HEK293T (cell line): ENCODE measurements around the gene ALDOA.

ENCODE experiments used
- ARNT ChIP-seq: fragments of 450-650 bp; IDR thresholded peaks from 2 replicates; pipeline ENCODE4 v1.6.1; 2017; ENCODE audit warnings: mild to moderate bottlenecking
- BHLHE40 ChIP-seq: fragments of 450-650 bp; IDR thresholded peaks from 2 replicates; pipeline ENCODE4 v1.6.1; 2016; ENCODE audit warnings: mild to moderate bottlenecking, moderate library complexity, borderline replicate concordance
- CTBP1 ChIP-seq: fragments of 450-650 bp; IDR thresholded peaks from 2 replicates; pipeline ENCODE4 v1.6.1; 2016; ENCODE audit warnings: borderline replicate concordance
- ELF4 ChIP-seq: fragments of 450-650 bp; IDR thresholded peaks from 2 replicates; pipeline ENCODE4 v1.6.1; 2017; ENCODE audit warnings: antibody characterized with exemption
- FOXK2 ChIP-seq: fragments of 450-650 bp; IDR thresholded peaks from 2 replicates; pipeline ENCODE4 v1.6.1; 2016; ENCODE audit warnings: mild to moderate bottlenecking
- FOXM1 ChIP-seq: fragments of 450-650 bp; IDR thresholded peaks from 2 replicates; pipeline ENCODE4 v1.6.1; 2017; ENCODE audit warnings: mild to moderate bottlenecking, borderline replicate concordance
- LEF1 ChIP-seq: fragments of 450-650 bp; IDR thresholded peaks from 2 replicates; pipeline ENCODE4 v1.6.1; 2017; ENCODE audit warnings: mild to moderate bottlenecking, borderline replicate concordance
- NFRKB ChIP-seq: fragments of 450-650 bp; IDR thresholded peaks from 2 replicates; pipeline ENCODE4 v1.6.1; 2016; ENCODE audit warnings: mild to moderate bottlenecking, moderate library complexity
- SP1 ChIP-seq: fragments of 450-650 bp; IDR thresholded peaks from 2 replicates; pipeline ENCODE4 v1.6.1; 2017
- SUZ12 ChIP-seq: fragments of 450-650 bp; IDR thresholded peaks from 2 replicates; pipeline ENCODE4 v1.6.1; 2016; ENCODE audit warnings: mild to moderate bottlenecking
- TARDBP ChIP-seq: fragments of 450-650 bp; IDR thresholded peaks from 2 replicates; pipeline ENCODE4 v1.6.1; 2016
- ZNF384 ChIP-seq: fragments of 450-650 bp; IDR thresholded peaks from 2 replicates; pipeline ENCODE4 v1.6.1; 2016

DNA sequence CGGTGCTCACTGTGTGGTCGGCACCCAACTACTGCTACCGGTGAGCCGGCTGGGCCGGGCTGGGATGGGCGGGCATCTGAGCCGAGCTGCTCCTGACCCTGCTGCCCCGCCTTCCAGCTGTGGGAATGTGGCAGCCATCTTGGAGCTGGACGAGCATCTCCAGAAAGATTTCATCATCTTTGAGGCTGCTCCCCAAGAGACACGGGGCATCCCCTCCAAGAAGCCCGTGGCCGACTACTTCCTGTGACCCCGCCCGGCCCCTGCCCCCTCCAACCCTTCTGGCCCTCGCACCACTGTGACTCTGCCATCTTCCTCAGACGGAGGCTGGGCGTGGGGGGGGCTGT, 19.2 kb downstream of the ALDOA start:
- TF ChIP-seq CTBP1 (no peak), SUZ12 (no peak), NFRKB (no peak), SP1 (no peak), TARDBP (no peak), LEF1 (no peak), BHLHE40 (no peak), ELF4 (no peak), FOXK2 (no peak), FOXM1 (no peak), ARNT (no peak), ZNF384 (no peak)
